ENCODE measurements around the gene REPIN1. TPM values are rescaled to one million over a fixed set of nuclear protein-coding genes. Genes with fewer than 3 reads are reported as not detected.
A peak's percentile ranks its signal among the peaks of the same experiment; 100 is the strongest.

Gene REPIN1
- total and polyA plus RNA-seq, 10 donors, result 47.9 to 126 (median 111) TPM

- Histone ChIP-seq H3K9me3 (no peaks in the 10 kb centered on the region), H3K27ac (no peak overlapping the region), H3K36me3 (no peaks in the 10 kb centered on the region), H3K4me1 (peaks cover 0 to 37% (median 22%) of the 10 kb centered on the region in 6 donors), H3K27me3 (replicated peaks in 1 of 7) (no peaks in the 10 kb centered on the region), H3K4me3 (no peak overlapping the region)
- WGBS, 5 donors, result 68 to 88% (median 84%) methylated on average over 1 of the region's 1 CpG
- TF ChIP-seq POLR2AphosphoS5 (IDR thresholded peaks at IDR 0.05) (no peak), POLR2A (IDR thresholded peaks at IDR 0.05) (no peak), CTCF (IDR thresholded peaks at IDR 0.05 in 8 of 11, conservative IDR thresholded peaks at IDR 0.05 in 3 of 11) (no peak)
- DNase-seq, result no peak
- intact Hi-C loops (cut with DNase I; ENCODE audit: low total_unique reads), result loop anchor here (2.0 kb wide), 1 partner anchor 65 kb away; no protein-coding TSS in a partner anchor
Measured at GRCh38 chr7:150355666-150356059, 13.0 kb upstream of the REPIN1 start.

DNA sequence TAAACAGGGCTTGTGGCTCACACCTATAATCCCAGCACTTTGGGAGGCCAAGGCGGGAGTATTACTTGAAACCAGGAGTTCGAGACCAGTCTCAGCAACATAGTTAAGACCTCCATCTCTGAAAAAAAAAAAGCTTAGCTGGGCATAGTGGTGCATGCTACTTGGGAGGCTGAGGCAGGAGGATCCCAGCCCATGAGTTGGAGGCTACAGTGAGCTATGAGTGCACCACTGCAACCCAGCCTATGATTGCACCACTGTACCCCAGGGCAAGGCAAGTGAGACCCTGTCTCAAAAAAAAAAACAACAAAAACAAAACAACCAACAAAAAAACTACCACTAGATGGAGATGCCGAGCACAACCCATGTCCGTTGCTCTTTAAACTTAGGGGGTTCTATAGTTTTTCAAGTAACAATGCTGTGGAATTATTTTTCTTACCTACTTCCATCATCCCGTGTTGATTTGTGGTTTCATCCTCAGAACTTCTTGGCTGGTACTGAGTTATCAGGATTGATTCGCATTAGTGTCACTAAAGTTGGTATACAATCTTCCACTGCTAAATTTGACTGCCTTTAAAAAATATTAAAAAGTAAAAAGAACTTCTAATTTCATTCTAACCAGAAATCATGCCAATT, 12.2 kb upstream of the REPIN1 start:
- no peaks in the 10 kb centered on the region for H3K9me3 ChIP-seq
- peaks cover 0 to 39% (median 22%) of the 10 kb centered on the region in 6 donors for H3K4me1 ChIP-seq
- no peaks in the 10 kb centered on the region for H3K27me3 ChIP-seq (replicated peaks in 1 of 7)
- WGBS, 5 donors, result 29 to 35% (median 32%) methylated on average over 6 of the region's 6 CpGs
- DNase-seq, result no peak
- H3K36me3 ChIP-seq, result no peaks in the 10 kb centered on the region
- no peak for TF ChIP-seq POLR2AphosphoS5 (IDR thresholded peaks at IDR 0.05)
- peak in 9 of 11 experiments; percentile 18 to 75 (median 59) for TF ChIP-seq CTCF (IDR thresholded peaks at IDR 0.05 in 8 of 11, conservative IDR thresholded peaks at IDR 0.05 in 3 of 11)
- no peak overlapping the region for H3K4me3 ChIP-seq
- peak overlapping the region in 3 of 8 donors; percentile 43 to 51 (median 45) for H3K27ac ChIP-seq
- intact Hi-C loops (cut with DNase I; ENCODE audit: low total_unique reads), result loop anchor here (2.0 kb wide), 1 partner anchor 64 kb away; no protein-coding TSS in a partner anchor

GRCh38 chr7:150357270-150357669, 11.4 kb upstream of the REPIN1 start:
- Histone ChIP-seq H3K36me3 (no peaks in the 10 kb centered on the region), H3K27ac (peak overlapping the region in 7 of 8 donors; percentile 29 to 71 (median 47)), H3K9me3 (no peaks in the 10 kb centered on the region), H3K4me3 (no peak overlapping the region), H3K4me1 (peaks cover 0 to 48% (median 22%) of the 10 kb centered on the region in 6 donors), H3K27me3 (replicated peaks in 1 of 7) (no peaks in the 10 kb centered on the region)
- TF ChIP-seq CTCF (IDR thresholded peaks at IDR 0.05 in 8 of 11, conservative IDR thresholded peaks at IDR 0.05 in 3 of 11), result no peak
- TF ChIP-seq POLR2A (IDR thresholded peaks at IDR 0.05), result no peak
- TF ChIP-seq POLR2AphosphoS5 (IDR thresholded peaks at IDR 0.05), result no peak
- WGBS, 5 donors, result 5 to 9% (median 7%) methylated on average over 9 of the region's 9 CpGs
- intact Hi-C loops (cut with DNase I; ENCODE audit: low total_unique reads), result loop anchor here (2.0 kb wide), 1 partner anchor 64 kb away; no protein-coding TSS in a partner anchor
- peak; percentile 84 for DNase-seq

DNA sequence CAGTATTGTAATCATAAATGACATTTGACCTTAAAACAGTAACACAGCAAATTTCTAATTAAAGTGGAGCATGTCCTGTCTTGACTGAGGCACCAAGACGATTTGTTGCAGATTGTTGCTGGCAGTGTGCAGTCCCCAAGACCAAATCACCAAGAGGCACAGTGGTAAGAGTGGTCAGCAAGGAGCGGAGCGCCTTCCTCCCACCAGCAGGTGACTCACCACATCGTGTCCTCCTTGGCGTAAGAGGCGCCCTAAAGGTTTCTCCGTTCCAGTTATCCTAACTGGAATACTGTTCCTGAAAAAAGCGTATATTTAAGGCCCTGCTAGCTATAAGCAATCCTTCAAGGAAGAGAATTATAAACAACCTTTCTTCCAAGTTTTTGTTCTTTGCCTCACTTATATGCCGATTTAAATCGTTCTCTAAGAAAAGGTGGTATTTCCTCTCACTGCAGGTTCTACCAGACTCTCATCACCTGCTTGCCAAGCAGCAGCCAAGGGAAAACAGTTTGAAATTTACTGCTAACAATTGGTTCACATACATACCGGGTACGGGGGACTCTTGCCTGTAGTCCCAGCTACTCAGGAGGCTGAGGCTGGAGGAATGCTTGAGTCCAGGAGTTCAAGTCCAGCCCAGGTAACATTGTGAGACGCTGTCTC, 10.7 kb upstream of the REPIN1 start:
- 66 to 73% (median 69%) methylated on average over 13 of the region's 13 CpGs for WGBS, 5 donors
- H3K4me1 ChIP-seq, result peaks cover 0 to 54% (median 22%) of the 10 kb centered on the region in 6 donors
- DNase-seq, result no peak

More for the DNA sequence above, 10.7 kb upstream of the REPIN1 start:
- Histone ChIP-seq H3K36me3 (no peaks in the 10 kb centered on the region), H3K27ac (peak overlapping the region in 7 of 8 donors; percentile 29 to 71 (median 47)), H3K4me3 (no peak overlapping the region), H3K9me3 (no peaks in the 10 kb centered on the region), H3K27me3 (replicated peaks in 1 of 7) (no peaks in the 10 kb centered on the region)
- intact Hi-C loops (cut with DNase I; ENCODE audit: low total_unique reads), result loop anchor here (2.0 kb wide), 1 partner anchor 63 kb away; no protein-coding TSS in a partner anchor
- TF ChIP-seq CTCF (IDR thresholded peaks at IDR 0.05 in 8 of 11, conservative IDR thresholded peaks at IDR 0.05 in 3 of 11) (no peak), POLR2AphosphoS5 (IDR thresholded peaks at IDR 0.05) (no peak), POLR2A (IDR thresholded peaks at IDR 0.05) (no peak)

Measured in spleen (tissue), 11 donors.